ENCODE results near the gene SECISBP2. TPM values are rescaled to one million over a fixed set of nuclear protein-coding genes. Genes with fewer than 3 reads are reported as not detected.
"Not testable (repeated sequence)": the region's sequence is repeated elsewhere in the genome, so short reads cannot be mapped to it uniquely, and the experiment has no call there.

The SECISBP2 gene
- total RNA-seq = 103 TPM

- peak; percentile 96 for DNase-seq (ENCODE audit: low spot score)
Measured at GRCh38 chr9:89318123-89319014, at the start of gene SECISBP2. Gene SECISBP2 (plus strand): TSS chr9:89318500. CDS start chr9:89318577, 77 bp downstream.

DNA sequence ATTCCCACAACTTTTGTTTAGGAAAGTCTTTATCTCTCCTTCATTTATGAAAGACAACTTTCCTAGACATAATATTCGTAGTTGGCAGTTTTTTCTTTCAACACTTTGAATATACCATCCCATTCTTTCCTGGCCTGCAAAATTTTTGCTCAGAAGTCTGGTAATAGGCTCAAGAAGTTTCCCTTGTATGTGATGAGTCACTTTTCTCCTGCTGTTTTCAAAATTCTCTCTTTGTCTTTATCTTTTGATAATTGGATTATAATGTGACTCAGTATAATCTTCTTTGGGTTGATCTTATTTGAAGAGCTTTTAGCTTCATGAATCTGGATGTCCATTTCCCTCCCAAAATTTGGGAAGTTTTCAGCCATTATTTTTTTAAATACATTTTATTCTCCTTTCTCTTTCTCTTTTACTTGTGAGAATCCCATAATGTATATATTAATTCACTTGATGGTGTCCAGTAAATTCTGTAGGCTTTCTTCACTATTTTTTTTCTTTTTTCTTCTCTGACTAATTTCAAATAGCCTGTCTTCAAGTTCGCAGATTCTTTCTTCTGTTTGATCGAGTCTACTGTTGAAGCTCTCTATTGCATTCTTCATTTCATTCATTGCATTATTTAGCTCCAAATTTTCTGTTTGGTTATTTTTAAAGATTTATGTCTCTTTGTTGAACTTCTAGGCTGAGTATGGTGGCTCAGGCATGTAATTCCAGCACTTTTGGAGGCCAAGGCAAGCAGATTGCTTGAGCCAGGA is 44.6 kb upstream of the SECISBP2 start:
- no peak for DNase-seq (ENCODE audit: low spot score)

DNA sequence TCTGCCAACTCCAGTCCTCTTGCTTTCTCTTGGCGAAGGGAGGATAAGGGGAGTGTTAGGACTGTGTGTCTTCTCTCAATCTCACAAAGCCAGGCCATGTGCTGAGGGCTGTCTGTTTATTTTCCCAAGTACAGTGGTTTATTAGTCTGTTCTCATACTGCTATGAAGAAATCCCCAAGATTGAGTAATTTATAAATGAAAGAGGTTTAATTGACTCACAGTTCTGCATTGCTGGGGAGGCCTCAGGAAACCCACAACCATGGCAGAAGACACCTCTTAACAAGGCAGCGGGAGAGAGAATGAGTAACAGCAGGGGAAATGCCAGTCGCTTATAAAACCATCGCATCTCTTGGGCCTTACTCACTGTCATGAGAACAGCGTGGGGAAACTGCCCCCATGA is 43.5 kb upstream of the SECISBP2 start:
- no peak for DNase-seq (ENCODE audit: low spot score)

- DNase-seq (ENCODE audit: low spot score) = not testable (repeated sequence)
Measured at GRCh38 chr9:89276040-89276439, 42.3 kb upstream of the SECISBP2 start.

- DNase-seq (ENCODE audit: low spot score) = no peak
Measured at GRCh38 chr9:89277043-89277442, 41.3 kb upstream of the SECISBP2 start.

GRCh38 chr9:89277454-89277853 is 40.8 kb upstream of the SECISBP2 start:
- DNase-seq (ENCODE audit: low spot score) = no peak

- no peak for DNase-seq (ENCODE audit: low spot score)
Measured at GRCh38 chr9:89278551-89278950, 39.7 kb upstream of the SECISBP2 start.

DNA sequence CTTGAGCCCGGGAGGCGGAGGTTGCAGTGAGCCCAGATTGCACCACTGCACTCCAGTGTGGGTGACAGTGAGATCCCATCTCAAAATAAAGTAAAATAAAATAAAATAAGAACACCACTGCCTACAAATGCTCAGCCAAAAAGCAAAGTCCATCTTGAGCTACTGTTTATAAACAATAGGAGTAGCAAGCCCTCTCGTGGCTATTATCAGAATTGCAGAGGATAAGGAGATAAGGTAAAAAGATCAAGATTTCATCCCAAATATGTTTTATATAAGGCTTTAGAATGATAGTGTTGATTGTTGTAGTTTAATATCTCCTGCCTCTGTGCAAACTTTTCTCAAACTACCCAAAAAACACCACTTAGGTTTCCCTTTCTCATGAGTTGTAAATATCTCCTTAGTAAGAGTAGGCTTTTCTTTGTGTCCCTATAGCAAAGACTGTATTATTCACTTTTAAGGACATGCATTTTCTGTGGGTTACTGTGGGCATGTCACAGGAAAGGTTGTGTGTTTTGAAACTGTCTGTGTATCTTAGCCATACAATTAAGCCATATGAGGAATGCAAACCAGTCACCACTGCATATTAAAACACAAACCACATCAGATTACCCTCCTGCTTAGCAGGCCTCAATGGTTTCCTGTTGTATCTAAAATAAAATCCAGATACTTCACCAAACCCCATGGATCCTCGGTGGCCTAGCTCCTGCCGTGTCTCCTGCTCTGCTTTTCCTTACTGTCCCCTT is 39.1 kb upstream of the SECISBP2 start:
- DNase-seq (ENCODE audit: low spot score) = no peak

DNA sequence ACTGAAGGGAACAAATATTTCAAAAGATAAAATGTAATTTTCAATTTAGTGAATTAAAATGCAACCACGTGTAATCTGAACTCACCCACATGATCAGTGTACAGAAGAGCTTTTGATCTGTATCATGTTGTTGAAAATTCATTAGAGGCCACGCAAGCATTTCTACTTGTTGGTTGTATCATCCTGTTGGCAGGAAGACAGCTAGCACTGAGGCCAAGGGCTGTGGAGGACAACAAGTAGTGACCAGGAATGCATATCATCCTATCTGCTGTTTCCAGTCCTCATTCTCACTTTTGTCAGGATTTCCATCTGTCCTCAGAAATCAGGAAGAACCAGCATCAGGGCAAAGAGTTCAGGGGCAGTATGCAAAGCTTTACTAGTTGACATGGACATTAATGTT is 37.2 kb upstream of the SECISBP2 start:
- DNase-seq (ENCODE audit: low spot score) = no peak

DNA sequence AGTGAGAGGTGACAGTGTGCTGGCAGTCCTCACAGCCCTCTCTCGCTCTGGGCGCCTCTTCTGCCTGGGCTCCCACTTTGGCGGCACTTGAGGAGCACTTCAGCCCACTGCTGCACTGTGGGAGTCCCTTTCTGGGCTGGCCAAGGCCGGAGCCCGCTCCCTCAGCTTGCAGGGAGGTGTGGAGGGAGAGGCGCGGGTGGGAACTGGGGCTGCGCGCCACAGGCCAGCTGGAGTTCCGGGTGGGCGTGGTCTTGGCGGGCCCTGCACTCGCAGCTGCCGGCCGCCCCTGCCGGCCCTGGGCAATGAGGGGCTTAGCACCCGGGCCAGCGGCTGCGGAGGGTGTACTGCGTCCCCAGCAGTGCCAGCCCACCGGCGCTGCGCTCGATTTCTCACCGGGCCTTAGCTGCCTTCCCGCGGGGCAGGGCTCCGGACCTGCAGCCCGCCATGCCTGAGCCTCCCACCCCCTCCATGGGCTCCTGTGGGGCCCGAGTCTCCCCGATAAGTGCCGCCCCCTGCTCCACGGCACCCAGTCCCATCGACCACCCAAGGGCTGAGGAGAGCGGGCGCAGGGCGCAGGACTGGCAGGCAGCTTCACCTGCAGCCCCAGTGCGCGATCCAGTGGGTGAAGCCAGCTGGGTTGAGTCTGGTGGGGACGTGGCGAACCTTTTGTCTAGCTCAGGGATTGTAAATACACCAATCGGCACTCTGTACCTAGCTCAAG is 35.9 kb upstream of the SECISBP2 start:
- DNase-seq (ENCODE audit: low spot score) = not testable (repeated sequence)

DNA sequence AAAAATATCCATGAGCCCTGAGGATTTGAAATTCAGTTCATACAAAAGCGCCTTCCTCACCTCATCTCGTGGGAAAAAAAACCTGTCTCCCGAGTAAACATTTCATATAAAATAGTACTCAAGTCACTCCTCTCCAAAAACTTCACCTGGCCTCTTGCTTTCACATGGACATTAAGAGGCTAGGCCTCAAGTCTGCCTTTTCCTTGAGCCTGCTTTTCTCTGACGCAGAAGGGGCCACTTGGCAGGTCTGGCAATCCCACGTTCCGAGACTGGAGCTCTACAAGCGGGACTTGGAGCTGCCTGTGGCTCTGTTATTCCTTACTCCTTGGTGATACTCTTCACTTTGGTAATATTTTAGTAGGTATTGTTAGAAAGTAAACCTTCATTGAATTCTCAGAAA is 34.2 kb upstream of the SECISBP2 start:
- no peak for DNase-seq (ENCODE audit: low spot score)

- no peak for DNase-seq (ENCODE audit: low spot score)
Measured at GRCh38 chr9:89291741-89292140, 26.6 kb upstream of the SECISBP2 start.

DNA sequence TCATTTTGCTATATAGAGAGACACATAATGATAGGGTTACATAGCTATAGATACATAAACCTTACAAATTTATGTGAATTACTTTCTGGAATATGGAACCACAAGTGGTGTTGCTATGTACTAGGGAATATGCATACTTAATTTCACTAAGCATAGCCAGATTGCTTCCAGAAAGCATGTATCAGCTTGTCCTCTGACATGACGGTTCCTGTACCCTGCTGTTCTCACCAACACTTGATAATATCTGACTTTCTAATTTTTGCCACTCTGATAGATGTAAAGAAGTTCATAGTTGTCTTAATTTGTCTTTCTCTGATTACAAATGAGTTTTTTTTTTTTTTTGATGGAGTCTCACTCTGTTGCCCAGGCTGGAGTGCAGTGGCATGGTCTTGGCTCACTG is 25.3 kb upstream of the SECISBP2 start:
- no peak for DNase-seq (ENCODE audit: low spot score)

DNA sequence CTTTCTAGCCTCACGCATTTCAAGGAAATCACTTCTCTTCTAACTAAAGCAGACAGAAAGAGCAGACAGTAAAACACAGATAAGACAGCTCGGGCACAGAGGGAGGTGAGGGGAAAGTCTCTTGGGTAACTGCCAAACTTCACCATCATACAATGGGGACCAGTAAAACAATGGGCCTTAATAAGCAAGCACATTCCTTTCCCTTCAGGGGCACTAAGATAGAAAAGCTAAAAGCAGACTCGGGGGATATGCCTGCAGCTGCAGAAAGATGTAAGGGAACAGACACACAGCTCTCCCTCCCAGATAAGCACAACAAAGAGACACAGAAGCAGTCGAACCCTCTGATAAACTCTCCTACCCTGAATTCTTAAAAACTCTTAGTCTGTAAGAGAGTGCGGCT is 22.9 kb upstream of the SECISBP2 start:
- DNase-seq (ENCODE audit: low spot score) = no peak

DNA sequence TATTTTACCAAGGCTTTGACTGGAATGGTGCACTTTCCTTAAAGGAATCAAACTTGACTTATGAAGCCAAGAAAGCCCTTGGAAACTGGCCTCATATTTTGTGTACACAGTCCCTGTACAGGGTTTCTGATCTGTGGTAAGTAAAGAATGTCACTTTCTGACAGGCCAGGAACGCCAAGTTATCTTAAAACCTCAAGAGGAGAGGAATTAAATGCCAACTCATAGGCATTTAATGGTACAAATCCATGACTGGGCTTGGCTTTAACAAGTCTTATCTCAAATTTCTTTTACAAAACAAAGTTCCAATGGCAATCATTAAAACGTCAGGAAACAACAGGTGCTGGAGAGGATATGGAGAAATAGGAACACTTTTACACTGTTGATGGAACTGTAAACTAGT is 16.3 kb upstream of the SECISBP2 start:
- DNase-seq (ENCODE audit: low spot score) = not testable (repeated sequence)

DNA sequence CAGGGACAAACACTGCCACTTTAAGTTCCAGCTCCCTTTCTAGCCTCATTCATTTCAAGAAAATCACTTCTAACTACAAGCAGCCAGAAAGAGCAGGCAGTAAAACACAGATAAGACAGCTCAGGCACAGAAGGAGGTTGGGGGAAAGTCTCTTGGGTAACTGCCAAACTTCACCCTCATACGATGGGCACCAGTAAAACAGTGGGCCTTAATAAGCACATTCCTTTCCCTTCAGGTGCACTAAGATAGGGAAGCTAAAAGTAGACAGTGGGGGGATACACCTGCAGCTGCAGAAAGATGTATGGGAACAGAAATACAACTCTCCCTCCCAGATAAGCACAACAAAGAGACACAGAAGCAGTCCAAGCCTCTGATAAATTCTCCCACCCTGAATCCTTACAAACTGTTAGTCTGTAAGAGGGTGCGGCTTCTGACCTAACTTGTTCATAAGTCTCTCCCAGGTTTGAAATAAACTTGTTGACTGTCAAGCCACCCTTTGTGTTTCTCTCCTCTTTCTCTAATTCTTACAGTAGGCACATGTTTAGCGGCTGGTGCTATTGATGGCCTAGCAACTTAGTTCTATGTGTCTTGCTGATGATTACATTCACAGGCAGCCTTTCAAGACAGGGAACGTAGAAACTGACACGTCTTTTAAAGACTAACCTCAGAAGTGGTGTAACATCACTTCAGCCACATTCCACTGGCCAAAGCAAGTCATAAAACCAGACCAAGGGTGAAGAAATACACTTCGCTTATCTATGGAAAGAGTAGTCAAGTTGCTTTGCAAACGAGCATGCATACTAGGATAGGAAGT is 14.1 kb upstream of the SECISBP2 start:
- no peak for DNase-seq (ENCODE audit: low spot score)

DNA sequence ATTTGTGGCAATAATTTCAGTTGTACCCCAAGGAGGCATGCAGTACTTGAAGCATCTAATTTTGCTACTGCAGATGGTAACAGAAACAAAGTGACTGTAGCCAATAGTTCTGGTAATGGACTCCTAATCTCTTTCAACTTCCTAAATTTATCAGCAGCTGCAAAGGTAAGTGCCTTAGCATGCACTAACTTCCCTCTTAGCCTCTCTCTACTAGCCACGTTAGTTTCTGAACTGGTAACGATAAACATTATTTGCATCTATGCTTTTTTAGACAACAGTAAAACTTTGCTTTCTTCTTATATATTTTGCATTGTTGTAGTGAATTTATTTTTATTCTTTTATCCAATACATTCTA is 13.5 kb upstream of the SECISBP2 start:
- no peak for DNase-seq (ENCODE audit: low spot score)

- no peak for DNase-seq (ENCODE audit: low spot score)
Measured at GRCh38 chr9:89305868-89306267, 12.4 kb upstream of the SECISBP2 start.

GRCh38 chr9:89309166-89309565 is 9.1 kb upstream of the SECISBP2 start:
- DNase-seq (ENCODE audit: low spot score) = no peak

- peak; percentile 66 for DNase-seq (ENCODE audit: low spot score)
Measured at GRCh38 chr9:89309608-89310474, 8.5 kb upstream of the SECISBP2 start.
